H1 (cell line): ENCODE data around the gene ZDHHC24. TPM values are rescaled to one million over a fixed set of nuclear protein-coding genes. Genes with fewer than 3 reads are reported as not detected.

Experiments
- CTCF ChIA-PET: fragments of 300-600 bp; sonication (Branson Sonifier 250); formaldehyde crosslinking; loops from one replicate; lab custom pipeline; 2021; ENCODE audit not compliant: partially characterized antibody; lab: Charles Lee
- POLR2A ChIA-PET: fragments of 300-600 bp; sonication (Branson Sonifier 250); formaldehyde crosslinking; loops from one replicate; lab custom pipeline; 2021; ENCODE audit warnings: inconsistent platforms; ENCODE audit not compliant: partially characterized antibody; lab: Charles Lee
- DNase-seq, 2 experiments: peaks; one replicate each; pipeline versions ENCODE4 v3.0.0 to v3.0.0-alpha.2; 2010 to 2022; ENCODE audit warnings: low spot score in 2 of 2, low read depth in 1 of 2, mixed read lengths in 1 of 2
- FAIRE-seq: peaks from 2 replicates; lab custom pipeline; 2011; peaks lifted over from hg19 to GRCh38; lab: Jason Lieb, UNC
- H2AFZ ChIP-seq: 2 replicates; pipeline ENCODE4 v1.8.1; 2012; ENCODE audit warnings: low read length, inconsistent platforms
- H2AK5ac ChIP-seq: 2 replicates; pipeline ENCODE4 v1.6.1; 2013; ENCODE audit warnings: low read depth, low read length
- H2BK120ac ChIP-seq: replicated peaks from 2 replicates; pipeline ENCODE3; 2013; ENCODE audit warnings: low read depth, low read length, inconsistent platforms
- H2BK12ac ChIP-seq: 2 replicates; pipeline ENCODE4 v1.6.1; 2013; ENCODE audit warnings: low read depth, low read length
- H2BK15ac ChIP-seq: 2 replicates; pipeline ENCODE4 v1.6.1; 2013; ENCODE audit warnings: low read length
- H2BK20ac ChIP-seq: 2 replicates; pipeline ENCODE4 v1.6.1; 2013; ENCODE audit warnings: low read length
- H2BK5ac ChIP-seq: 2 replicates; pipeline ENCODE4 v1.6.1; 2013; ENCODE audit warnings: low read depth, low read length
- H3K14ac ChIP-seq: 2 replicates; pipeline ENCODE4 v1.6.1; 2013; ENCODE audit warnings: inconsistent platforms; ENCODE audit not compliant: insufficient read length
- H3K18ac ChIP-seq: 2 replicates; pipeline ENCODE4 v1.6.1; 2013; ENCODE audit warnings: low read length; ENCODE audit errors: extremely low read depth
- H3K23ac ChIP-seq: 2 replicates; pipeline ENCODE4 v1.6.1; 2013; ENCODE audit warnings: inconsistent platforms; ENCODE audit not compliant: insufficient read length
- H3K23me2 ChIP-seq: 2 replicates; pipeline ENCODE4 v1.6.1; 2013; ENCODE audit warnings: low read depth, low read length
- H3K27ac ChIP-seq: 2 replicates; pipeline ENCODE4 v1.6.1; 2011; ENCODE audit warnings: low read depth, low read length, inconsistent platforms
- H3K27me3 ChIP-seq, 4 experiments: replicated peaks in 1 of 4; 1 replicate in 1 of 4; 2 replicates in 3 of 4; pipeline versions ENCODE4 v1.6.1 to v1.8.1; 2011 to 2013; ENCODE audit warnings: low read length in 3 of 4, mild to moderate bottlenecking in 3 of 4, inconsistent platforms in 2 of 4, mixed read lengths in 2 of 4, moderate library complexity in 1 of 4; ENCODE audit not compliant: control insufficient read depth in 3 of 4, insufficient read depth in 3 of 4; ENCODE audit errors: extremely low read depth in 1 of 4
- H3K36me3 ChIP-seq, 4 experiments: 2 replicates each; pipeline versions ENCODE4 v1.6.1 to v1.8.1; 2011 to 2013; ENCODE audit warnings: mild to moderate bottlenecking in 4 of 4, low read length in 3 of 4, moderate library complexity in 2 of 4, control low read depth in 1 of 4, inconsistent platforms in 1 of 4; ENCODE audit not compliant: insufficient read depth in 4 of 4, control insufficient read depth in 2 of 4
- H3K4ac ChIP-seq: replicated peaks from 2 replicates; pipeline ENCODE3; 2013; ENCODE audit warnings: low read length, low read depth, mixed read lengths, inconsistent platforms; ENCODE audit not compliant: insufficient read length
- H3K4me1 ChIP-seq, 4 experiments: replicated peaks in 1 of 4; 1 replicate in 1 of 4; 2 replicates in 3 of 4; pipeline versions ENCODE4 v1.6.1 to v1.8.1; 2011 to 2013; ENCODE audit warnings: low read length in 3 of 4, inconsistent platforms in 2 of 4, mixed read lengths in 1 of 4; ENCODE audit not compliant: insufficient read depth in 4 of 4, control insufficient read depth in 3 of 4
- H3K4me2 ChIP-seq, 2 experiments: 2 replicates each; pipeline versions ENCODE4 v1.6.1 to v1.8.1; 2011 to 2013; ENCODE audit warnings: low read depth in 2 of 2, low read length in 2 of 2, control low read depth in 1 of 2, inconsistent platforms in 1 of 2, mild to moderate bottlenecking in 1 of 2; ENCODE audit not compliant: insufficient read depth in 1 of 2
- H3K4me3 ChIP-seq, 4 experiments: fragments of 200-600, 300-600 bp in 1 of 4; sonication (generic), shearing (Covaris generic), sonication (Bioruptor Twin) in 1 of 4; 2 replicates each; pipeline versions ENCODE4 v1.5.1 to v1.8.1; 2011 to 2016; ENCODE audit warnings: low read length in 4 of 4, low read depth in 3 of 4, control low read depth in 2 of 4, inconsistent platforms in 2 of 4, mild to moderate bottlenecking in 2 of 4, mixed read lengths in 1 of 4, moderate library complexity in 1 of 4; ENCODE audit not compliant: insufficient read depth in 2 of 4; ENCODE audit errors: extremely low read depth in 1 of 4
- H3K56ac ChIP-seq: replicated peaks from 2 replicates; pipeline ENCODE3; 2013; ENCODE audit warnings: low read depth, mild to moderate bottlenecking, mixed read lengths, low read length, inconsistent platforms; ENCODE audit not compliant: insufficient read length
- H3K79me1 ChIP-seq: 2 replicates; pipeline ENCODE4 v1.6.1; 2013; ENCODE audit warnings: low read depth, low read length, control low read depth
- H3K79me2 ChIP-seq, 2 experiments: 2 replicates each; pipeline versions ENCODE4 v1.6.1 to v1.8.1; 2012 to 2013; ENCODE audit warnings: low read length in 2 of 2, mild to moderate bottlenecking in 2 of 2, inconsistent platforms in 1 of 2; ENCODE audit not compliant: insufficient read depth in 2 of 2, control insufficient read depth in 1 of 2
- H3K9ac ChIP-seq, 4 experiments: replicated peaks in 1 of 4; 1 replicate in 1 of 4; 2 replicates in 3 of 4; pipeline versions ENCODE4 v1.6.1 to v1.8.1; 2011 to 2013; ENCODE audit warnings: low read depth in 3 of 4, low read length in 3 of 4, control low read depth in 2 of 4, mild to moderate bottlenecking in 2 of 4, moderate library complexity in 2 of 4, inconsistent platforms in 1 of 4; ENCODE audit errors: extremely low read depth in 1 of 4
- H3K9me3 ChIP-seq, 2 experiments: 2 replicates each; pipeline versions ENCODE4 v1.6.1 to v1.8.1; 2012 to 2013; ENCODE audit warnings: mild to moderate bottlenecking in 2 of 2, moderate library complexity in 2 of 2, control low read depth in 1 of 2, inconsistent platforms in 1 of 2, low read depth in 1 of 2, low read length in 1 of 2, mixed read lengths in 1 of 2; ENCODE audit not compliant: insufficient read depth in 2 of 2
- H4K20me1 ChIP-seq, 2 experiments: replicated peaks in 1 of 2; 2 replicates each; pipeline versions ENCODE3 to v1.8.1; 2011 to 2013; ENCODE audit warnings: inconsistent platforms in 2 of 2, low read length in 2 of 2, mild to moderate bottlenecking in 1 of 2; ENCODE audit not compliant: insufficient read depth in 2 of 2, control insufficient read depth in 1 of 2
- H4K5ac ChIP-seq: 2 replicates; pipeline ENCODE4 v1.6.1; 2013; ENCODE audit warnings: low read length, low read depth, mixed read lengths, inconsistent platforms; ENCODE audit not compliant: insufficient read length
- H4K8ac ChIP-seq: 2 replicates; pipeline ENCODE4 v1.8.0; 2013; ENCODE audit warnings: mild to moderate bottlenecking, moderate library complexity, low read length, inconsistent platforms; ENCODE audit not compliant: insufficient read depth; ENCODE audit errors: extremely low read depth
- H4K91ac ChIP-seq: replicated peaks from 2 replicates; pipeline ENCODE3; 2013; ENCODE audit warnings: low read length, mixed read lengths, inconsistent platforms; ENCODE audit not compliant: insufficient read length
- CEBPB ChIP-seq: IDR thresholded peaks from 2 replicates; pipeline ENCODE4 v1.6.1; 2012; ENCODE audit warnings: low read depth, low read length
- CREB1 ChIP-seq: IDR thresholded peaks from 2 replicates; pipeline ENCODE4 v1.6.1; 2012; ENCODE audit warnings: inconsistent platforms
- HDAC6 ChIP-seq: IDR thresholded peaks from one replicate; pipeline ENCODE4 v1.7.1; 2012; ENCODE audit warnings: low read depth, mild to moderate bottlenecking, inconsistent platforms, low read length, moderate library complexity
- SAP30 ChIP-seq: fragments of 300-600 bp; sonication (generic); IDR thresholded peaks from 2 replicates; pipeline ENCODE4 v1.7.1; 2012; ENCODE audit warnings: low read length, moderate library complexity, mild to moderate bottlenecking, inconsistent platforms; ENCODE audit not compliant: insufficient read depth, insufficient replicate concordance
- TCF12 ChIP-seq: IDR thresholded peaks from 2 replicates; pipeline ENCODE4 v1.6.1; 2011; ENCODE audit warnings: low read depth, mild to moderate bottlenecking, low read length
- WGBS, 2 experiments: shearing (Covaris generic) in 1 of 2; methylation state at CpG; one replicate each; pipeline versions ENCODE4 v1.1.6 to v1.1.7; 2013 to 2015; ENCODE audit warnings: low lambda C conversion rate in 2 of 2, mixed read lengths in 2 of 2, inconsistent platforms in 1 of 2, low coverage in 1 of 2, missing lambda C conversion rate in 1 of 2; ENCODE audit not compliant: insufficient replicate concordance in 2 of 2, insufficient coverage in 1 of 2, insufficient read length in 1 of 2; ENCODE audit errors: extremely low coverage in 1 of 2, missing lambda C conversion rate in 1 of 2; 5-methylcytosine and 5-hydroxymethylcytosine counted together
- polyA plus RNA-seq, 7 experiments: library from polyadenylated mRNA; depleted of rRNA in 3 of 7; stranded (reverse) in 5 of 7; unstranded in 2 of 7; fragments of >200 nt in 5 of 7; fragments of 200-250 nt in 2 of 7; gene quantifications; 1 replicate in 5 of 7; 2 replicates in 1 of 7; 4 replicates in 1 of 7; pipeline versions ENCODE4 v1.2.1 to v1.2.3, GENCODE V29; 2011 to 2013; ENCODE audit warnings: missing spikeins in 2 of 7, mixed read lengths in 2 of 7
- total RNA-seq: library from RNA; stranded (reverse); fragmentation: NEBNext Ultra II Directional; extraction: Animal tissue kit (Norgen Biotek cat#: 25700); gene quantifications from 2 replicates; pipeline ENCODE4 v1.2.1, GENCODE V29; 2021

The ZDHHC24 gene
- total and polyA plus RNA-seq, 2 of the 8 experiments (the other 6 are each of a cell fraction or from before 2014, with no cell fraction given), result 8.4 to 9.7 TPM

DNA sequence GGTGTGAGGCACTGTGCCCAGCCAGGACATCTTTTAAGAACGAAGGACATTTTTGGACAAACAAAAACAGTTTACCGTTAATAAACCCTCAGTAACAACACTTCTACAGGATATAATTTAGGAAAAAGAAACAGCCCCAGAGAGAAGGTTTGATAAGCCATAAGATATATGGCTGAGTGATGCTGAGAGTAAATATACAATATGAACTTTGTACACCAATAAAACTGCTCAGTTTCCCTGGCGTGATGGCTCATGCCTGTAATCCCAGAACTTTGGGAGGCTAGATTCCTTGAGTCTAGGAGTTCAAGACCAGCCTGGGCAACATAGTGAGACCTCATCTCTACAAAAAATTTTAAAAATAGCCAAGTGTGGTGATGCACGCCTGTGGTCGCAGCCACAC lies 47.3 kb downstream of the ZDHHC24 start:
- no peak overlapping the region for H4K5ac ChIP-seq
- no peak overlapping the region for H2BK5ac ChIP-seq
- FAIRE-seq, result no peak
- 97% methylated on average over 5 of the region's 5 CpGs; no CpG with 5 or more reads in 1 of the 2 experiments for WGBS, 2 experiments
- no peak overlapping the region for H2BK15ac ChIP-seq
- H3K18ac ChIP-seq, result no peak overlapping the region
- no peaks in the 10 kb centered on the region for H3K79me2 ChIP-seq
- H3K27me3 ChIP-seq, result no peaks in the 10 kb centered on the region
- no peaks in the 10 kb centered on the region for H3K23me2 ChIP-seq
- ChIA-PET POLR2A (no interaction called here), CTCF (interaction anchor here (0.6 kb wide), 1 partner anchor 74 kb away, joined by 3 read pairs; no protein-coding TSS in a partner anchor)
- H4K20me1 ChIP-seq, result peaks cover 0 to 2% of the 10 kb centered on the region in 2 experiments
- no peak overlapping the region for H3K56ac ChIP-seq
- H3K4ac ChIP-seq, result no peak overlapping the region
- no peaks in the 10 kb centered on the region for H3K4me1 ChIP-seq
- H3K79me1 ChIP-seq, result no peaks in the 10 kb centered on the region
- H2BK12ac ChIP-seq, result no peak overlapping the region
- no peak overlapping the region for H4K8ac ChIP-seq
- no peak overlapping the region for H2AFZ ChIP-seq
- H2BK20ac ChIP-seq, result no peak overlapping the region
- H4K91ac ChIP-seq, result no peak overlapping the region
- no peak overlapping the region for H3K27ac ChIP-seq
- H3K23ac ChIP-seq, result no peak overlapping the region
- no peak overlapping the region for H2AK5ac ChIP-seq
- no peak overlapping the region for H3K4me3 ChIP-seq
- no peak overlapping the region for H2BK120ac ChIP-seq
- no peak for DNase-seq
- no peaks in the 10 kb centered on the region for H3K9me3 ChIP-seq
- no peak for TF ChIP-seq CEBPB
- no peak for TF ChIP-seq SAP30
- TF ChIP-seq HDAC6, result no peak
- no peak for TF ChIP-seq TCF12
- TF ChIP-seq CREB1, result no peak
- no peak overlapping the region for H3K14ac ChIP-seq
- no peak overlapping the region for H3K9ac ChIP-seq
- H3K4me2 ChIP-seq, result no peak overlapping the region
- H3K36me3 ChIP-seq, result peaks cover 5 to 13% (median 8%) of the 10 kb centered on the region in 4 experiments
